Ishikawa (cell line): ENCODE results near the gene IL1RAPL1.
A peak's percentile ranks its signal among the peaks of the same experiment; 100 is the strongest.

Experiments used
- CEBPB ChIP-seq: IDR thresholded peaks from 2 replicates; pipeline ENCODE4 v1.6.1; 2012
- CREB1 ChIP-seq: IDR thresholded peaks from 2 replicates; pipeline ENCODE4 v1.6.1; 2012; ENCODE audit warnings: low read depth
- EGR1 ChIP-seq: IDR thresholded peaks from 2 replicates; pipeline ENCODE4 v1.6.1; 2012
- EP300 ChIP-seq: IDR thresholded peaks from 2 replicates; pipeline ENCODE4 v1.6.1; 2012; ENCODE audit warnings: borderline replicate concordance
- FOXM1 ChIP-seq: IDR thresholded peaks from 2 replicates; pipeline ENCODE4 v1.6.1; 2012; ENCODE audit warnings: low read depth, borderline replicate concordance
- NFIC ChIP-seq: IDR thresholded peaks from 2 replicates; pipeline ENCODE4 v1.6.1; 2012
- RAD21 ChIP-seq: IDR thresholded peaks from 2 replicates; pipeline ENCODE4 v1.6.1; 2012; ENCODE audit warnings: low read depth
- TAF1 ChIP-seq: IDR thresholded peaks from 2 replicates; pipeline ENCODE4 v1.6.1; 2012; ENCODE audit warnings: low read depth, mild to moderate bottlenecking
- TCF12 ChIP-seq: IDR thresholded peaks from 2 replicates; pipeline ENCODE4 v1.6.1; 2012; ENCODE audit warnings: low read depth
- TEAD4 ChIP-seq: IDR thresholded peaks from 2 replicates; pipeline ENCODE4 v1.6.1; 2012
- YY1 ChIP-seq: IDR thresholded peaks from 2 replicates; pipeline ENCODE4 v1.6.1; 2012; ENCODE audit warnings: low read depth
- ZBTB7A ChIP-seq: IDR thresholded peaks from 2 replicates; pipeline ENCODE4 v1.6.1; 2012; ENCODE audit warnings: low read depth
- TF ChIP-seq, protein P1 (sequence below): IDR thresholded peaks from 2 replicates; pipeline ENCODE4 v1.6.1; 2012
- TF ChIP-seq, protein P2 (sequence below): IDR thresholded peaks from 2 replicates; pipeline ENCODE4 v1.6.1; 2012
- TF ChIP-seq, protein P3 (sequence below): IDR thresholded peaks from 2 replicates; pipeline ENCODE4 v1.6.1; 2012; ENCODE audit warnings: low read depth, mild to moderate bottlenecking

IL1RAPL1 gene

DNA sequence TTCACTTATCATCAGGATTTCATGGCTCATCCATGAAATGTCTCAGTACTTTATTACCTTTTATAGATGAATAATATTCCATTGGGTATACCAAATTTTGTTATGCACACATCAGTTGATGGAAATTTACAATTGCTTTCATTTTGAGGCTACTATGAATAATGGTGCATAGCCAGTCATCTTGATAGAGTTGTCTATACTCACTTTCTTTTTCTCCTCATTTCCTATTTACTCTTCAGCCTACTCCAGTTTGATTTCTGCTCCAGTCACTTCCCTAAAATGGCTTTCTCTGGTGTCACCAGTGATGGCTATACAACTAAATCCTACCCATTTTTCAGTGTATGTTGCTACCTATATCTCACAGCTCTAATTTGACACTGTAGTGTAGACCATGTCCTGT is 884.6 kb downstream of the IL1RAPL1 start:
- TF ChIP-seq ZBTB7A = no peak
- TF ChIP-seq TAF1 = no peak
- TF ChIP-seq FOXM1 = no peak
- TF ChIP-seq RAD21 = no peak
- TF ChIP-seq, protein P1, sequence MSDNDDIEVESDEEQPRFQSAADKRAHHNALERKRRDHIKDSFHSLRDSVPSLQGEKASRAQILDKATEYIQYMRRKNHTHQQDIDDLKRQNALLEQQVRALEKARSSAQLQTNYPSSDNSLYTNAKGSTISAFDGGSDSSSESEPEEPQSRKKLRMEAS = no peak
- TF ChIP-seq, protein P2, sequence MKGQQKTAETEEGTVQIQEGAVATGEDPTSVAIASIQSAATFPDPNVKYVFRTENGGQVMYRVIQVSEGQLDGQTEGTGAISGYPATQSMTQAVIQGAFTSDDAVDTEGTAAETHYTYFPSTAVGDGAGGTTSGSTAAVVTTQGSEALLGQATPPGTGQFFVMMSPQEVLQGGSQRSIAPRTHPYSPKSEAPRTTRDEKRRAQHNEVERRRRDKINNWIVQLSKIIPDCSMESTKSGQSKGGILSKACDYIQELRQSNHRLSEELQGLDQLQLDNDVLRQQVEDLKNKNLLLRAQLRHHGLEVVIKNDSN = no peak
- no peak for TF ChIP-seq EGR1
- no peak for TF ChIP-seq TEAD4
- TF ChIP-seq CREB1 = no peak

DNA sequence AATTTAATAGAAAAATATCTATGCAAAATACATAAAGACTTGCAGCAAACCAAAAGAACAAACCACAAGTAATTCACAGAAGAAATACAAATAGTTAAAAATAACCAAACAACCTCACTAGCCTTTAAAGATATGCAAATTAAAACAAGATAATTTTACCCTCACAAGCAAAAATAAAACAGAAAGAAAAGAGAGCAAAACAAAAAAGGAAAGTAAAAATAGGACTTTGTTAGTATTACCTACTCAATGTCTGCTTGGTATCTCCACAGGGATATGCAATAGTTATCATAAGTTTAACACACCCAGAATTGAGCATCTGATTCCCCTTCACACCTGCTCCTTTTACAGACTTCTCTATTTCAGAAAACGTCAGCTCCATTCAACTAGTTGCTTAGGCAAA is 890.6 kb downstream of the IL1RAPL1 start:
- no peak for TF ChIP-seq TCF12
- no peak for TF ChIP-seq FOXM1
- TF ChIP-seq, protein P1 = no peak
- TF ChIP-seq, protein P3, sequence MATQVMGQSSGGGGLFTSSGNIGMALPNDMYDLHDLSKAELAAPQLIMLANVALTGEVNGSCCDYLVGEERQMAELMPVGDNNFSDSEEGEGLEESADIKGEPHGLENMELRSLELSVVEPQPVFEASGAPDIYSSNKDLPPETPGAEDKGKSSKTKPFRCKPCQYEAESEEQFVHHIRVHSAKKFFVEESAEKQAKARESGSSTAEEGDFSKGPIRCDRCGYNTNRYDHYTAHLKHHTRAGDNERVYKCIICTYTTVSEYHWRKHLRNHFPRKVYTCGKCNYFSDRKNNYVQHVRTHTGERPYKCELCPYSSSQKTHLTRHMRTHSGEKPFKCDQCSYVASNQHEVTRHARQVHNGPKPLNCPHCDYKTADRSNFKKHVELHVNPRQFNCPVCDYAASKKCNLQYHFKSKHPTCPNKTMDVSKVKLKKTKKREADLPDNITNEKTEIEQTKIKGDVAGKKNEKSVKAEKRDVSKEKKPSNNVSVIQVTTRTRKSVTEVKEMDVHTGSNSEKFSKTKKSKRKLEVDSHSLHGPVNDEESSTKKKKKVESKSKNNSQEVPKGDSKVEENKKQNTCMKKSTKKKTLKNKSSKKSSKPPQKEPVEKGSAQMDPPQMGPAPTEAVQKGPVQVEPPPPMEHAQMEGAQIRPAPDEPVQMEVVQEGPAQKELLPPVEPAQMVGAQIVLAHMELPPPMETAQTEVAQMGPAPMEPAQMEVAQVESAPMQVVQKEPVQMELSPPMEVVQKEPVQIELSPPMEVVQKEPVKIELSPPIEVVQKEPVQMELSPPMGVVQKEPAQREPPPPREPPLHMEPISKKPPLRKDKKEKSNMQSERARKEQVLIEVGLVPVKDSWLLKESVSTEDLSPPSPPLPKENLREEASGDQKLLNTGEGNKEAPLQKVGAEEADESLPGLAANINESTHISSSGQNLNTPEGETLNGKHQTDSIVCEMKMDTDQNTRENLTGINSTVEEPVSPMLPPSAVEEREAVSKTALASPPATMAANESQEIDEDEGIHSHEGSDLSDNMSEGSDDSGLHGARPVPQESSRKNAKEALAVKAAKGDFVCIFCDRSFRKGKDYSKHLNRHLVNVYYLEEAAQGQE = no peak
- TF ChIP-seq CEBPB = no peak

DNA sequence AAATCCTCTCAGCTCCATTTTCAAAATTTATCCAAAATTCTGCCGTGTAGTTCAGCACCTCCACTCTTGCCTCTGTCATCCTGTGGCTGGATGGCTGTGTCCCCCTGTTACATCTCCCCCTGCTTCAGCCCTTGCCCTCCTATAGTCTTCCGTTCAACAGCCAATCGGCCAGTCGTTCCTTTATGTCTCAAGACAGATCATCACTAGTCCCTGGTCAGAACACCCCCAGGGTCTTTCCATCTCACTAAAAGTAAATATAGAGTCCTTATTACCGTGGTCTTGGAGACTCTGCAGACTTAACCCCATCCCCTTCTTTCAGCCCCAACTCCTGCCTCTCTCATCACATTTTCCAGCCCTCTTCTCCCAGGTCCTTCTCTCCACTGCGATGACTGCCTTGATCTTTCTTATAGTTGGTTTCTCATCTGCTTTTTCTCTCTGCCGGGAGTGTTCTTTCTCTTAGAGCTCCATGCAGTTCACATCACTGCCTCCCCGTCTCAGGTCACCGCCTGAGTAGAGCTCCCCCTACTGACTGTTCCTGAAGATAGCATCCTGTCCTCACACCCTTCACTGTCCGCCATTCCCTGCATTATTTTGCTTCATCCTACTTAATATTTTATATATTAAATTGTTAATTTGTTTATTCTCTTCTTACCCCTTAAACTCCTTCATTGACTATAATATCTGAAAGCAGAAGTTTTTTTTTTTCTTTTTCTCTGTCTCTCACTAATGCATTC is 891.3 kb downstream of the IL1RAPL1 start:
- TF ChIP-seq TCF12 (no peak), RAD21 (peak; percentile 50; the same call in 1 of the 2 replicates)

DNA sequence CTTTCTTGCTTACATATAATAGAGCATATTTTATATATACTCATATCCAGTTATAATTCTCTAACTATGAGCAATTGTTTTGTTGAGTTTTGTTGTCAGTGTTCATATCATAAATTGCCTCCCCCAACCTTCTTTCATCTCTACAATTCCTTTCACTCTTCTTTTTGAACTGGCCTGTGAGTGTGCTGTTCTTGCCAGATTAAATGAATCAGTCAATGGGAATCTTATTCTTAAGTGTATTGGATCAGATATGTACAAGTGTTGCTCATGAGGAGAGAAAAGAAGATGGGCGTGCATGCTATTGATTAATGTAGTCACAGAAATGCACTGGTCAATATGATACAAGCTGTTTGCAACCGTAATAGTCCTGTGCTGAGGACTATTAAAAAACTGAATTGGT is 900.0 kb downstream of the IL1RAPL1 start:
- no peak for TF ChIP-seq FOXM1

DNA sequence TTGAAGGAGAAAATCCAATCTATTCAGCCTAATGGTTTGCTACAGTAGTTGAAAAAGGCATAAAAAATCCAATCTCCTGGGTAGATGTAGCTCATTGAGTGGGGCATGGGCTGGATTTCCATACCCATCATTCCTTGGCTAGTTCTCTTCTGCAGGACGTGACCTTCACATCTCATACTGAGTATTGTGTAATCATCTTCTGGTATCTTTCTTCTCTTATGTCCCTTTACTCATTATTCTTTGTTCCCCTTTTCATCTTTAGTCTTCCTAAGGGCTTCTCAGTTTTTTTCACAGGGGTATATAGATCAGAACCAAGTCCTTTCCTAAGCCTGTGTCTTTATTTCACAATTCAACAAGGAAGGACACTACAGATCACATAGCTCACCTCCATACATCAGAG is 900.5 kb downstream of the IL1RAPL1 start:
- no peak for TF ChIP-seq YY1
- no peak for TF ChIP-seq RAD21
- no peak for TF ChIP-seq TCF12
- TF ChIP-seq NFIC = no peak
- no peak for TF ChIP-seq TEAD4
- no peak for TF ChIP-seq CREB1
- TF ChIP-seq ZBTB7A = no peak
- TF ChIP-seq FOXM1 = no peak
- TF ChIP-seq TAF1 = no peak
- TF ChIP-seq, protein P2 = no peak
- TF ChIP-seq, protein P3 = no peak
- TF ChIP-seq EP300 = no peak
- TF ChIP-seq, protein P1 = no peak
- no peak for TF ChIP-seq CEBPB
- TF ChIP-seq EGR1 = no peak

DNA sequence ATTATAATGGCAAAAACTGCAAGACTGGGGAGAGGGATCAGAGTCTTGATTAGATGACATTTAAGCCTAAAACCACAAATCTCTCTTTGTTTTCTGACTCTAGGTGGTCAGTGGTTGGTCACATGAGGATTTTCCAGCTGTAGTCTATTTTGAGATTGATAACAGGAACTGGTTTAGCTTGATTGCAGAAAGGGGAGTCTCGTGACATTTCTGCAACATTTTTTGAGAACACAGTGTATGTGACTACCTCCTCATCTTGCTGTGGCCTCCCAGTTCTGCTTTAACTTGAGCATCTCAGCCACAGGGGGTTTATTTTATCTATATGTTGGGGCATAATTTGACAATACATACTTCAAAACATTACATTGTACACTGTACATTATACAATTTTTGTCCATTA is 901.7 kb downstream of the IL1RAPL1 start:
- no peak for TF ChIP-seq TEAD4
- no peak for TF ChIP-seq YY1
- no peak for TF ChIP-seq NFIC
- TF ChIP-seq, protein P1 = no peak
- no peak for TF ChIP-seq RAD21
- no peak for TF ChIP-seq TAF1
- no peak for TF ChIP-seq TCF12
- TF ChIP-seq EGR1 = no peak
- TF ChIP-seq ZBTB7A = no peak
- no peak for TF ChIP-seq CREB1
- no peak for TF ChIP-seq CEBPB
- no peak for TF ChIP-seq EP300
- TF ChIP-seq, protein P2 = no peak
- TF ChIP-seq FOXM1 = no peak
- TF ChIP-seq, protein P3 = no peak
